K562 (cell line): Measurements from ENCODE around the gene FOXJ3. TPM values are rescaled to one million over a fixed set of nuclear protein-coding genes. Genes with fewer than 3 reads are reported as not detected.

Experiments
- ATAC-seq: fragments of 200-7000 bp; cut with Tn5 transposase; 3 replicates; pipeline ENCODE4 v1.9.1; 2020; ENCODE audit warnings: moderate library complexity
- BruUV-seq: library from RNA; stranded (reverse); fragments of 400-500 nt; replicated peaks from 2 replicates; lab custom pipeline; 2021; lab: Mats Ljungman, UMichigan
- CTCF ChIA-PET: fragments of 300-600 bp; formaldehyde crosslinking; extraction: SDS; loops from one replicate; lab custom pipeline; 2021; ENCODE audit warnings: low intra/inter-chr PET ratio; lab: Yijun Ruan, JAX
- POLR2A ChIA-PET: fragments of 300-600, 350-650 bp; sonication (Branson Sonifier 250); formaldehyde crosslinking; extraction: SDS; loops from one replicate; lab custom pipeline; 2021; ENCODE audit warnings: antibody characterized with exemption, inconsistent platforms; lab: Yijun Ruan, JAX
- DNase-seq, 4 experiments: peaks; one replicate each; pipeline versions ENCODE4 v3.0.0 to v3.0.0-alpha.2; 2011 to 2018; ENCODE audit warnings: low spot score in 3 of 4, mixed read lengths in 3 of 4; ENCODE audit errors: extremely low read depth in 1 of 4
- FAIRE-seq: peaks from 2 replicates; lab custom pipeline; 2011; peaks lifted over from hg19 to GRCh38; lab: Jason Lieb, UNC
- H2AFZ ChIP-seq: 2 replicates; pipeline ENCODE4 v1.6.0; 2011; ENCODE audit warnings: low read depth, low read length, control low read depth, inconsistent platforms
- H3K27ac ChIP-seq: fragments of 200-600 bp; 3 replicates; pipeline ENCODE4 v1.8.0; 2011; ENCODE audit warnings: low read depth, mild to moderate bottlenecking, control low read depth, inconsistent platforms, low read length, moderate library complexity, mixed read lengths; ENCODE audit errors: extremely low read depth
- H3K27me3 ChIP-seq, 2 experiments: fragments of 300-600 bp in 1 of 2; 2 replicates in 1 of 2; 3 replicates in 1 of 2; pipeline versions ENCODE4 v1.6.0 to v1.8.0; 2011; ENCODE audit warnings: inconsistent platforms in 2 of 2, low read length in 2 of 2, mild to moderate bottlenecking in 1 of 2, mixed read lengths in 1 of 2, moderate library complexity in 1 of 2; ENCODE audit not compliant: control insufficient read depth in 2 of 2, insufficient read depth in 2 of 2
- H3K36me3 ChIP-seq: fragments of 300-600 bp; 3 replicates; pipeline ENCODE4 v1.8.0; 2011; ENCODE audit warnings: mild to moderate bottlenecking, low read length, inconsistent platforms; ENCODE audit not compliant: control insufficient read depth, insufficient read depth
- H3K4me1 ChIP-seq, 2 experiments: fragments of 200-600 bp in 1 of 2; replicated peaks in 1 of 2; 2 replicates in 1 of 2; 3 replicates in 1 of 2; pipeline versions ENCODE4 v1.5.1 to v1.8.0; 2011; ENCODE audit warnings: inconsistent platforms in 2 of 2, low read length in 2 of 2, mild to moderate bottlenecking in 1 of 2, mixed read lengths in 1 of 2, moderate library complexity in 1 of 2; ENCODE audit not compliant: control insufficient read depth in 2 of 2, insufficient read depth in 2 of 2
- H3K4me2 ChIP-seq: 2 replicates; pipeline ENCODE4 v1.6.1; 2011; ENCODE audit warnings: low read length, control low read depth, inconsistent platforms, mixed read lengths; ENCODE audit not compliant: insufficient read depth
- H3K4me3 ChIP-seq: fragments of 200-600 bp; sonication (generic), shearing (Covaris generic); 2 replicates; pipeline ENCODE4 v1.5.1; 2016; ENCODE audit warnings: control low read depth, inconsistent platforms
- H3K79me2 ChIP-seq: fragments of 200-600 bp; 3 replicates; pipeline ENCODE4 v1.8.0; 2011; ENCODE audit warnings: low read length, inconsistent platforms; ENCODE audit not compliant: control insufficient read depth, insufficient read depth
- H3K9ac ChIP-seq, 2 experiments: 2 replicates each; pipeline versions ENCODE4 v1.6.0 to v1.6.1; 2011; ENCODE audit warnings: low read depth in 2 of 2, low read length in 2 of 2, control low read depth in 1 of 2, inconsistent platforms in 1 of 2, mild to moderate bottlenecking in 1 of 2, mixed read lengths in 1 of 2; ENCODE audit not compliant: insufficient read depth in 1 of 2
- H3K9me1 ChIP-seq: one replicate; pipeline ENCODE4 v1.6.0; 2011; ENCODE audit warnings: inconsistent platforms, mild to moderate bottlenecking, low read length, moderate library complexity; ENCODE audit not compliant: control insufficient read depth, insufficient read depth
- H3K9me3 ChIP-seq: replicated peaks from 2 replicates; pipeline ENCODE4 v1.5.1; 2011; ENCODE audit warnings: low read depth, low read length, inconsistent platforms; ENCODE audit not compliant: control insufficient read depth, insufficient read depth
- H4K20me1 ChIP-seq: replicated peaks from 2 replicates; pipeline ENCODE4 v1.6.1; 2011; ENCODE audit warnings: low read length, inconsistent platforms, mixed read lengths; ENCODE audit not compliant: control insufficient read depth, insufficient read depth
- CBFA2T3 ChIP-seq: fragments of 450-650 bp; IDR thresholded peaks from 2 replicates; pipeline ENCODE4 v1.6.1; 2017
- CBX8 ChIP-seq: fragments of 200-600 bp; sonication (generic); IDR thresholded peaks from 2 replicates; pipeline ENCODE4 v1.6.1; 2012; ENCODE audit warnings: borderline replicate concordance, mixed run types, low read depth, mild to moderate bottlenecking, moderate library complexity, mixed read lengths, low read length, control low read depth, inconsistent platforms; ENCODE audit not compliant: poor library complexity, severe bottlenecking; ENCODE audit errors: extremely low read depth
- DNMT1 ChIP-seq: fragments of 450-650 bp; IDR thresholded peaks from 2 replicates; pipeline ENCODE4 v1.6.1; 2016; ENCODE audit warnings: antibody characterized with exemption, mild to moderate bottlenecking
- ESRRA ChIP-seq: fragments of 450-650 bp; IDR thresholded peaks from 2 replicates; pipeline ENCODE4 v1.6.1; 2014; ENCODE audit warnings: low read depth, mild to moderate bottlenecking, moderate library complexity, borderline replicate concordance
- GATA2 ChIP-seq: sonication (generic); formaldehyde crosslinking; IDR thresholded peaks from 2 replicates; pipeline ENCODE4 v1.4.0; 2020; ENCODE audit warnings: mild to moderate bottlenecking, missing genetic modification reagents
- HDAC1 ChIP-seq, 2 experiments: fragments of 450-650 bp; IDR thresholded peaks; 2 replicates each; pipeline ENCODE4 v1.6.1; 2016 to 2017; ENCODE audit warnings: inconsistent platforms in 1 of 2, mild to moderate bottlenecking in 1 of 2, moderate library complexity in 1 of 2
- HDGF ChIP-seq: fragments of 450-650 bp; IDR thresholded peaks from 2 replicates; pipeline ENCODE4 v1.6.1; 2016
- HNRNPUL1 ChIP-seq: fragments of 200-400 bp; formaldehyde crosslinking; IDR thresholded peaks from 2 replicates; pipeline ENCODE4 v1.6.1; 2017; ENCODE audit warnings: low read length
- MYC ChIP-seq, 2 experiments: fragments of 250-450 bp in 1 of 2; sonication (Bioruptor Pico) in 1 of 2; IDR thresholded peaks; 2 replicates each; pipeline versions ENCODE4 v1.5.1 to v1.6.1; 2012 to 2021; ENCODE audit warnings: low read depth in 2 of 2, borderline replicate concordance in 1 of 2, improper control_type of control experiment in 1 of 2, low read length in 1 of 2, mild to moderate bottlenecking in 1 of 2, moderate library complexity in 1 of 2
- NCOR1 ChIP-seq: fragments of 450-650 bp; IDR thresholded peaks from 2 replicates; pipeline ENCODE4 v1.6.1; 2016; ENCODE audit warnings: mild to moderate bottlenecking, moderate library complexity
- SMARCA4 ChIP-seq: fragments of 450-650 bp; IDR thresholded peaks from 2 replicates; pipeline ENCODE4 v1.6.1; 2016
- SMARCA5 ChIP-seq: fragments of 450-650 bp; IDR thresholded peaks from 2 replicates; pipeline ENCODE4 v1.6.1; 2016
- THAP7 ChIP-seq: fragments of 250-450 bp; sonication (Bioruptor Pico); IDR thresholded peaks from 2 replicates; pipeline ENCODE4 v1.5.0; 2021
- USF1 ChIP-seq: sonication (generic); formaldehyde crosslinking; IDR thresholded peaks from 2 replicates; pipeline ENCODE4 v1.9.0; 2022; ENCODE audit warnings: mild to moderate bottlenecking, missing genetic modification reagents
- WHSC1 ChIP-seq: IDR thresholded peaks from one replicate; pipeline ENCODE4 v1.6.1; 2012; ENCODE audit warnings: low read length, control low read depth, inconsistent platforms
- ZNF263 ChIP-seq: sonication (generic); formaldehyde crosslinking; IDR thresholded peaks from 2 replicates; pipeline ENCODE4 v1.8.0; 2022; ENCODE audit warnings: mild to moderate bottlenecking, missing genetic modification reagents, borderline replicate concordance
- ZZZ3 ChIP-seq: fragments of 450-650 bp; IDR thresholded peaks from 2 replicates; pipeline ENCODE4 v1.6.1; 2016; ENCODE audit warnings: antibody characterized with exemption, mild to moderate bottlenecking, moderate library complexity
- WGBS: fragments of 100-300 bp; shearing (Covaris generic); methylation state at CpG from one replicate; pipeline ENCODE4 v1.1.6; 2016; ENCODE audit warnings: low coverage, mixed read lengths; ENCODE audit not compliant: insufficient coverage; ENCODE audit errors: missing lambda C conversion rate; 5-methylcytosine and 5-hydroxymethylcytosine counted together
- in situ Hi-C: fragments of 300-500 bp; cut with MboI; formaldehyde crosslinking; loops from 4 replicates; pipeline ENCODE4 v1.15.0; 2018; ENCODE audit warnings: inconsistent platforms, mixed read lengths
- intact Hi-C: fragments of 100-400 bp; cut with micrococcal nuclease; formaldehyde crosslinking; loops from 2 replicates; pipeline ENCODE4 v1.14.2; 2022
- polyA plus RNA-seq, 8 experiments: library from polyadenylated mRNA; depleted of rRNA in 4 of 8; stranded (reverse) in 5 of 8; unstranded in 3 of 8; fragments of >200 nt; fragmentation: Nextera tagmentation in 2 of 8; fragmentation: Illumina TruSeq in 1 of 8; extraction: Ambion mirVana in 2 of 8; extraction: Trizol in 1 of 8; gene quantifications; 2 replicates each; pipeline versions ENCODE4 v1.2.1 to v1.2.3, GENCODE V29; 2011 to 2014; ENCODE audit warnings: inconsistent platforms in 1 of 8, missing spikeins in 1 of 8
- total RNA-seq, 7 experiments: library from RNA; depleted of rRNA in 6 of 7; stranded (reverse); fragments of >200 nt in 6 of 7; fragmentation: Illumina TruSeq in 2 of 7; extraction: Trizol in 2 of 7; gene quantifications; 2 replicates each; pipeline versions ENCODE4 v1.2.1 to v1.2.3, GENCODE V29; 2011 to 2021; ENCODE audit warnings: low replicate concordance in 1 of 7

Gene FOXJ3
- total and polyA plus RNA-seq, 9 of the 15 experiments (the other 6 are each of a cell fraction or from before 2014, with no cell fraction given): 8.7 to 35.3 (median 23.4) TPM

GRCh38 chr1:42369471-42369870, 34.4 kb upstream of the FOXJ3 start:
- ChIA-PET CTCF (no interaction called here), POLR2A (interaction anchor here (1.0 kb wide), 1 partner anchor 16 kb away, joined by 3 read pairs; no protein-coding TSS in a partner anchor)

More at GRCh38 chr1:42369471-42369870, 34.4 kb upstream of the FOXJ3 start:
- Histone ChIP-seq H4K20me1 (no peaks in the 10 kb centered on the region), H3K36me3 (no peaks in the 10 kb centered on the region), H3K27me3 (peaks cover 8 to 13% of the 10 kb centered on the region in 2 experiments; a peak in 3 of 5 replicates), H3K9ac (no peak overlapping the region), H3K4me2 (no peak overlapping the region), H3K4me1 (no peaks in the 10 kb centered on the region), H3K79me2 (no peaks in the 10 kb centered on the region)
- no TSS peak for BruUV-seq
- no peak for DNase-seq
- 0% methylated on average over 1 of the region's 1 CpG for WGBS
- TF ChIP-seq GATA2 (CRISPR knock-in tag) (no peak), HDGF (no peak), HNRNPUL1 (no peak), MYC (IDR thresholded peaks at IDR 0.05; ENCODE audit: low read depth, low read length) (no peak), MYC (CRISPR knock-in tag; IDR thresholded peaks at IDR 0.05; ENCODE audit: borderline replicate concordance, low read depth) (no peak), HDAC1 (IDR thresholded peaks at IDR 0.05) (no peak), ZZZ3 (no peak), SMARCA4 (no peak), ZNF263 (no peak), CBFA2T3 (no peak), CBX8 (no peak), THAP7 (CRISPR knock-in tag) (no peak), USF1 (CRISPR knock-in tag) (no peak), SMARCA5 (no peak), WHSC1 (no peak), ESRRA (no peak), DNMT1 (no peak), NCOR1 (no peak)
- TF ChIP-seq, all 486 proteins: peak for 0
- no peaks in the 10 kb centered on the region for H3K9me3 ChIP-seq
- ATAC-seq (no peak), FAIRE-seq (no peak)
- in situ Hi-C loops (no loop called here), intact Hi-C loops (no loop called here)
- no peak overlapping the region for H3K27ac ChIP-seq
- H3K4me3 ChIP-seq: no peak overlapping the region
- no peak overlapping the region for H2AFZ ChIP-seq
- no peaks in the 10 kb centered on the region for H3K9me1 ChIP-seq
